Measurements from ENCODE around the gene PTPN4.

Gene PTPN4

DNA sequence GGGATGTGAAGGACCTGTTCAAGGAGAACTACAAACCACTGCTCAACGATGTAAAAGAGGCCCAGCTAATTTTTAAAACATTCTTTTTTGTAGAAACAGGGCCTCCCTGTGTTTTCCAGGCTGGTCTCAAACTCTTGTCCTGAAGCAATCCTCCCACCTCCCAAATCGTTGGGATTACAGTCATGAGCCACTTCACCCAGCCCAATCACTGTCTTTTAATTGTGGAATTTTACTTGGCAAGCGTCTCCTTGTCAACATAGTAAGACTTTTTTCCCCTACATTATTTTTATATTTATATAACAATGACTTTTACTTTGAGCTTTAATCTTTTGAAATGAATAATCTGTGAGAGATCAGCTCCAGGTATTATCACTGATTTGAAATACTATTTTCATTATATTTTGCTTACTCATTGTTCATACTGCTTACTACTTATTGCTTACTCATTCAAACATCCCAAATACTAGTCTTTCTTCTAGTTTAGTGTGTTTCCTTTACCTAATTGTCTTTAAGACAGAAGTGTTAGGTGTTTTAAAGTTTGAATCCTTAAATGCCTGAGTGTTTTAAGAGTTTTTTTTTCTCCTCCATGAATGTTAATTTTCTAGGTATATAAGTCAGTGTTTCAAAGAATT is 48.9 kb downstream of the PTPN4 start:
- DNase-seq (ENCODE audit: low read depth) = no peak

DNA sequence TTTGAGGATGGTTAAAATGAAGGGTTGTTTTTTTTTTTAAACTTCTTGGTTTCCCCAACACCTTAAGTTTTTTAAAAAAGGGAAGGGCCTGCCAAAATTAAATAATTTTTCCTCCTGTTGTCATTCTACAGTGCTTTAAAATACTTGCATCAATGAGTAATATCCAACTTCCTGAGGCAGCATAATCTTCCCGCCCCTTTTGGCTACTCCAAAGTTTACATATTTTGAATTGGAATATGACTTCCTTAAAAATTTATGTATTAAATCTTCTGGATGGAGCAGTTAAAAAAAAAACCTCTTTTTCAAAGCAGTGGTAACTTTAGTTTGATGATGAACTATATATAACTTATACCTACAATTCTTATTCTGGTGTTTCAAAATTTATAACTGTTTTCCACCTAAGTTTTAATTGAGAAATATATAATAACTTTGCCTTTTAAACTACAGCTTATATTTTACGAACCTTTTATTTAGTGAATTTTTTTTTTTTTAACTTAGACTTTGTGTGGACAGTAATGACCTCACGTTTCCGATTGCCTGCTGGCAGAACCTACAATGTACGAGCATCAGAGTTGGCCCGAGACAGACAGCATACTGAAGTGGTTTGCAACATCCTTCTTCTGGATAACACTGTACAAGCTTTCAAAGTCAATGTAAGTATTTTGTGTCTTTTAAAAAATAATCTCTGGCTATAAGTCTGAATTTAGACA is 49.8 kb downstream of the PTPN4 start:
- DNase-seq (ENCODE audit: low read depth) = peak; percentile 43

DNA sequence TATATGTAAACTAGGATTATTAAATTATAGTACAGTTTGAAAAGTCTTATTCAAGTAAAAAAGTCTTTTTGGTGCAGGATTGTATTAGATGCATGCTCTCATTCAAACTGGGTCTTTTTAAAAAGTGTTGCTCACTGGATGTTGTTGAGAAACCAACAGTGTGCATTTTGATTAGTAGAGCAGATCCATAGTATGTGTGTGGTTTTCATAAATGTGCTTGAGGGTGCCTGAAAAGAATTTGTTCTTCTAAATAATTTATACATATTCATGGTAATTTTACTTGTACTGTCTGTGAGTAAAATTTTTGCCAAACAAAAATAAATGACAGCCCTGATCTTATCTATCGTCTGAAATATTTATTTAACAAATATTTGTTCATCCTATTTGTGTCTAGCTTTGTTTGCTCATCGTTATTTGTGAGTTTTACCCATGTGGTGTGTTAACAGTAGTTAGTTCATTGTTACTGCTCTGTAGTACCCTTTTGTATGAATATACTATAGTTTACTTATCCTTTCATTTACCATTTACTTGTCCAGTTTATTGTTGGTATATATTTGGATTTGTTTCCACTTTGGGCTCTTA is 50.4 kb downstream of the PTPN4 start:
- no peak for DNase-seq (ENCODE audit: low read depth)

DNA sequence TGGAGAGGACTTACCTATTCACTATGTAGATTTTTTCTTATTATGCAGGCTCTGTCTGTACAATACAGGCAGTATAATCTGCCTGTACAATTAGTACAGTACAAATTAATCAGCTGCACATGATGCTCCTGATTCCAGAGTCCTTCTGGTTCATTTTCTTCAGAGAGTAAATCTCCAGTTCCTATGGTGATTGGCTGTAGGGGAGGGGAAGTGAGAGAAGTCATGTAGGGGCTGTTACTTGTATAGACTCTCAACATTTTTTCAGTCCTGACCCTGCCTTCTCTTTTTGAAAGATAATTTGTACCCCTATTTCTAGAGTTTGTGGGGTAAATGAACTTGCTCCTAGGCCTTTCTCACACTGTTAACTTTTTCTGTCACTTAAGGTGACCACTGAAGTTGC is 54.5 kb downstream of the PTPN4 start:
- DNase-seq (ENCODE audit: low read depth) = no peak

DNA sequence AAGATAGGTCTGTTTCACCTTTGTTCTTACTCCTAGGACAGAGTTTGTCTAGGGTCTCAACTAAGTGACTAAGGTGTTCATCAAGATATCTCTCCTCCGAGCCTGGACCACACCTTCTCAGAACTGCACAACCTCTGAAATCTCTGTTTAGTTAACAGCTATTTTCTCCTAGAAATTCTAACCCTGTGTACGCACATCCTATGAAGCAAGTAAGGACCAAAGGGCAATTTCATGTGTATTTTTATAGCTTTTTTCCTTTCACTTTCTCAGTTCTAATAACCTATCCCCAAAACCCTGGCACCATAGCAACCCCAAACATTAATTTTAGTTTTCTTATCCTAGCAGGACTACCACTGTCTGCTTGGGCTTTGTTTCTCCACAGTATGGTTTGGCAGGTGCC is 59.1 kb downstream of the PTPN4 start:
- no peak for DNase-seq (ENCODE audit: low read depth)

DNA sequence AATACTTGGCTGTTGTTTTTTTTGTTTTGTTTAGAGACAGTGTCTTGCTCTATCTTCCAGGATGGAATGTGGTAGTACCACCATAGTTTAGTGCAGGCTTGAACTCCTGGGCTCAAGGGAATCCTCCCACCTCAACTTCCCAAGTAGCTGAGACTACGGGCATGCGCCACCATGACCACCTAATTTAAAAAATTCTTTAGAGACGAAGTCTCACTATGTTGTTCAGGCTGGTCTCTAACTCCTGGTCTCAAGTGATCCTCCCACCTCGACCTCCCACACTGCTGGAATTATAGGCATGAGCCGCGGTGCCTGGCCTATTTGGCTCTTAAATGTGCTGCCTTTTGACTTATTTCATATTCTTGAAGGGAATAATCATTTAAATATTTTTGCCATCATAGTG is 60.1 kb downstream of the PTPN4 start:
- DNase-seq (ENCODE audit: low read depth) = no peak

DNA sequence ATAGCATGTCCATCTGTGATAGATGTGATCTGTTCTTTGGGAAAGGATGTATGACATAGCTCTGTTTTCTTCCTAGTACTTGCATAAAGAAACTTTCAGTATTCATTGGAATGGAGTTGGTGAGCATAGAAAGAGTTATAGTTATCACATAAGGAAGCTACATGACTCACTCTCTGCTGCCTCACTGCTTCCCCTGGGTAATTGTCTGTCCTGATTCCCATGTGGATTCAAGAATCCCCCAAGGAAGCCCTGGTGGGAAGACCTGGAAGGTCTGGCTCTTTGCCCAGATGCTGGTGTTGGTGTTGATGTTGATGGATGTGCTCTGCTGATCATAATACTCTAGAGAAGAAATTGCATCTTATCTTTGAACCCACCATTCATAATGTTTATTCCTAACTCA is 60.6 kb downstream of the PTPN4 start:
- DNase-seq (ENCODE audit: low read depth) = peak; percentile 96

DNA sequence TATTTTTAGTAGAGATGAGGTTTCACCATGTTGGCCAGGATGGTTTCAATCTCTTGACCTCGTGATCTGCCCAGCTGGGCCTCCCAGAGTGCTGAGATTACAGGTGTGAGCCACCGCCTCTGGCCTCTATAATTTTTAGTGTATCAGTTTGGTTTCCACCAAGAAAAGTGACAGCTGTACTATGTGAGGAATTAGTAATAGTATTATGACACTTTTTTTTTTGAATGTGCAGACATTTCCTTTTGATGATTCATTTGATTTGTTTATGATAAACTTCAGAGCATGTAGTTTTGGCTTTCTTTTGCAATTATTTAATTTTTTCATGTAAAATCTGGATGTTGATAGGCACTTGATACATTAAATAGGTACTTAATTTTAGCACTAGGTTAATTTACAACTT is 61.5 kb downstream of the PTPN4 start:
- peak; percentile 7 for DNase-seq (ENCODE audit: low read depth)

DNA sequence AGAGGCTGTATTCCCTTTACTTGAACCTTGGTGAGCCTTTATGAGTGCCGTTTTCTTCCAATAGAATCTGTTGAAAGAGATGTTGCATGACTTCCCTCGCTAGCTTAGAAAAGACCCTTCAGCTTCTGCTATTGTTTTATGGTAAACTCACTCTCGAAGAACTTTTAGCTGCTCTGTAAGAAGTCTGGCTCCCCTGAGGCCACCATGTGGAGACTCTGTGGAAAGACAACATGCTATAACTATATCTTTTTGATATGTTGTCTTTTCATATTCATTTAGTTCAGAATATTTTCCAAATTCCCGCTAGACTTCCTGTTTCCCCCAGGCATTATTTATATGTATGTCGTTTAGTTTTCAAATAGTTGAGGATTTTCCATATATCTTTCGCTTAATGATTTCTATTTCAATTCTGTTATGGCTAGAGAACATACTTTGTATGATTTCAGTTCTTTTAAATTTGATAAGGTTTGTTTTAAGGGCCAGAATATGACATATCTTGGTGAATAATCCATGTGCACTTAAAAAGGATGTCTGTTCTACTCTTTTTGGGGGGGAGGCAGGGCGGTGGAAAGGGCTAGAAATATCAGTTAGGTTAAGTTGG is 64.1 kb downstream of the PTPN4 start:
- peak; percentile 46 for DNase-seq (ENCODE audit: low read depth)

DNA sequence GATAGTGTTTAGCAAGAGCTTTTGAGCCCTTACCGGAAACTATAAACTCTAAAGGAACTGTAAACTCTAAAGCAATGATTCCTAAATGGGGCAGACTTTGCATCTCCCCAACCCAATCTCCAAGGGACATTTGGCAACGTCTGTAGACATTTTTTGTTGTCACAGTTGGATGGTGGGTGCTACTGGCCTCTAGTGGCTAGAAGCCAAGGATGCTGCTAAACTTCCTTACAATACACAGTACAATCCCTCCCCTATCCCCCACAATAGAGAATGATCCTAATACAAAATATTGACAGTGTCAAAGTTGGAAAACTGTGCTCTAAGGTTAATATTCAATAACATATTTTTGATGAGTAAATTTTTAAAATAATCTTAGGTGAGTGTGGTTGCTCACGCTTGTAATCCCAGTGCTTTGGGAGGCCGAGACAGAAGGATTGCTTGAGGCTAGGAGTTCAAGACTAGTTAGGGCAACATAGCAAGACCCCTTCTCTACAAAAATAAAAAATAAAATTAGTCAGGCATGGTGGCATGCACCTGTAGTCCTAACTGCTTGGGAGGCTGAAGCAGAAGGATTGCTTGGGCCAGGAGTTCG is 66.7 kb downstream of the PTPN4 start:
- DNase-seq (ENCODE audit: low read depth) = peak; percentile 25

DNA sequence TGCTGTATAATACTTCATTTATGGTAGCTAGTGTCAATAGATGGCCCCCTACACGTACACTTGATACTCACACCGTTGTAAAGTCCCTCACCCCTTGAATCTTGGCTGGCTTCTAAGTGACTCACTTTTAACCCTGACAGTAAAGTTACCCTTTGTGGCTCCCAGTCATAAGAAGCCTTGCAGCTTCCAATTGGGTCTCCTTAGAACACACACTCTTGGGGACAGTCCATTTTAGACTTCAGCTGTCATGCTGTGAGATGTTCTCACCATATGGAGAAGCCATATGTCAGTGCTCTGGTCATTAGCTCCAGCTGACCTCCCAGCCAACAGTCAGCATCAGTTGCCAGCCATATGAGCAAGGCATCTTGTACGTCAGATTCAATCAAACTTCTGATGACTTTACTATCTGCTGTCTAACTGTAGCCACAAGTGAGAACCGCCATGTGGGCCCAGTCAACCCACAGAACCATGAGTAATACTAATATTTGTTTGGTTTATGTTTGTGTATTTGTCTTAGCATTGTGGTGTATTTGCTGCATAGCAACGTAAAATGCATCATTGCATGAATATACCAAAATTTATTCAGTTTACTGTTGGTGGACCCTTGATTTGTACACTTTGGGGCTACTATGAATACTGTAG is 68.3 kb downstream of the PTPN4 start:
- no peak for DNase-seq (ENCODE audit: low read depth)

DNA sequence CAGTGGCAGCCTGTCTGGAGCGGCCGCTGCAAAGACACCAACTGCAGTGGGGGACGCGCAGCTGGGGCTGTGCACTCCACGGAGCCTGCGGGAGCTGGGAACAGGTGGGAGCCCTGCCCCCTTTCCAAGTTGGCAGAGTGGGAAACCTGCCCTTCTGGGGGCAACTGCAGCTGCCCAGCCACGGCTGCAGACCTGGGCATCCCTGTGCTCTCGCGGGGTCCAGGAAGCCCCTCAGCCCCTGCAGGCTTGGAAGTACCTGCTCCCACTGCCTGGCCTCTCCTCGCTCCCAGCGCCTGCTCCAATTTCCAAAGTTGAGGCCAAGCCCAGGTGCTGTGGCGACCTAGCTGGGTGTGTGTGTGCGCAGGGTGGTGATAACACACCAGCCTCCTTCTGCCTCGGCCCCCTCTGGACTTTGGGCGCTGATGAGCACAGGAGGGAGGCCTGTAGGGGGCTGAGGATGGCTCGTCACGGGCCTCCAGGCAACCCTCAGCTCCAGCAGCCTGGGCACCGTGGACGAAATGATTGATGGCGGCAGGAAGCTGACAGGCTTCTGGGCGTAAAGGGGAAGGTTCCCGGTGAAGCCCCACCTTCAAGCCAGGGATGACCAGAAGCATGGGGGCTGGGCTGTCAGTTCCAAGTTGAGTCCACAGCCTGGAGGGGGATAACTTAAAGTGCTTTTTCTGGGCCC is 76.9 kb downstream of the PTPN4 start:
- no peak for DNase-seq (ENCODE audit: low read depth)

DNA sequence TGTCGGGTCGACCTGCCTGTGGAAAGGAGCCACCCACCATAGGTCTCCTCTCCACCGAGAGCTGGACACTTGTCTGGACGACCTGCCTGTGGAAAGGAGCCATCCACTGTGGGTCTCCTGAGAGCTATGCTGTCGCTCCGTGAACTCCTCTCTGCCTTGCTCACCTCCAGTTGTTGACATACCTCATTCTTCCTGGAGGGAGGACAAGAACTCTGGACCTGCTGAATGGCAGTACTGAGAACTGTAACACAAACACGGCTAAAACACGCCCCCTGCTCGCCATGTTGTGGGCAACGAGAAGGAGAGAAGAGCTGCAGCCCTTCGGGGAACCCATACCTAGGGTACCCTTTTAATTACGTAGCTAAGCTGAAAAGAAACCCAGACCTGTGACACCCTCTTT is 77.6 kb downstream of the PTPN4 start:
- DNase-seq (ENCODE audit: low read depth) = no peak

DNA sequence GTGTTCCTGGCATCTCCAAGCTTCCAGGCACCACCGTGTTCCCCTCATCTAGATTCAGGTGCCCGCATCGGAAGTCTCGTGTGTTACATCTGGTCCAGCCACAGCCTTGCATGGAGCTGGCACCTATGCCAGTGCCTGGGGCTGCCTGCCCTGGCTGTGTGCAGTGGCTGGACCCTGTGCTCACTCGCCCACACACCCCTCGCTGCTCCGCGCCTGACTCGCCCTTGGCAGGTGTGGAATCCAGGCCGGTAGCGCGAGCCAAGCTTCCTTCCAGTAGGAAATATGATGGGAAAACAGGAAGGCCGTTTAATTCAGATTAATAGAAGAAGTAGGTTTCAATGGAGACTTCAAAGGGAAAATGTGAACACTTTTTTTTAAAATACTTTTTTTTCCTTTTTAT is 78.0 kb downstream of the PTPN4 start:
- no peak for DNase-seq (ENCODE audit: low read depth)

DNA sequence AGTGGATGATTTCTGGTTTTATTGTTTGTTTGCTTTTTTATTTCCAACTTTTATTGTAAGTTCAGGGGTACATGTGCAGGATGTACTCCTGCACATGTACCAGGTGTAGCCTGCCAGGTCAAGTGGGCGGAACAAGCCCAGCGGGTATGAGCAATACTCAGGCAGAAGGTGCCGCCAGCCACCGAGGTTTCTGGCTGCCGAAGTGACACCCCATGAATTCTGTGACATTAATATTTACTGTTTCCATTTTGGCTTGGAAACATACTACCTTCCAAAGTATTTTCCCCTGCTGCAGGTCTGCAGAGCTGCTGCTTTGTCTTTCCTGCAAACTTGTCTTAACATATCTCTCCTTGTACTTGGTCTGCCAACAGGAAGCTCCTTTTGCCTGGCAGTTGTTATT is 78.5 kb downstream of the PTPN4 start:
- DNase-seq (ENCODE audit: low read depth) = no peak

DNA sequence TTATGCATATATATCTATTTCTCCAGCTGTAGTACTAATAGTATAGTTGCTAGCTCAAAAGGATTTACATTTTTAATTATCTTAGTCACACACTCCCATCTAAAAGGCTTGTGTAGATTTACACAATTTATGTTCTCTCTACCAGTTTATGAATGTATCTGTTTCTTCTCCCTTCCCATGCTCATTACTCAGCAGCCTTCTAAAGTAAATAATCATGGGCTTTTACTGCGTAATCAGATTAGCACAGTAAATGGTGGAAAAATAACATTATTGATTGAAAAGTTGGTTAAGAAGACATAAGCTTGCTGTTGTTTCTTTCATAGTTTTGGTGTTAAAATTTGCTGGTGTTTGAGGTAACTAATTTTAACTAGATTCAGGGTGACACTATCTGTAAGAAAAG is 81.8 kb downstream of the PTPN4 start:
- DNase-seq (ENCODE audit: low read depth) = peak; percentile 39

DNA sequence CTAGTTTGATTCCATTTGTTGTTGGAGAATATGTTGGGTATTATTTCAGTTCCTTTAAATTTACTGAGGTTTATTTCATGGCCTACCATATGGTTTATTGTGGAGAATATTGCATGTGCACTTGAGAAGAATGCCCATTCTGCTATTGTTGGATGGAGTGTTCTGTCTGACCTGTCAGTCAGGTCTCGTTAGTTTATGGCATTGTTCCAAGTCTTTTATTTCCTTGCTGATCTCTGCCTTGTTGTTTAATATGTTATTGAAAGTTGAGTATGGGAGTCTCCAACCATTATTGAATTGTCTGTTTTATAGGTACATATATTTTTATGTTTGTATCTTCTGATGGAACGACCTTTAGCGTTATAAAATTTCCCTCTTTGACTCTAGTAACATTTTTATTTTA is 86.3 kb downstream of the PTPN4 start:
- no peak for DNase-seq (ENCODE audit: low read depth)

DNA sequence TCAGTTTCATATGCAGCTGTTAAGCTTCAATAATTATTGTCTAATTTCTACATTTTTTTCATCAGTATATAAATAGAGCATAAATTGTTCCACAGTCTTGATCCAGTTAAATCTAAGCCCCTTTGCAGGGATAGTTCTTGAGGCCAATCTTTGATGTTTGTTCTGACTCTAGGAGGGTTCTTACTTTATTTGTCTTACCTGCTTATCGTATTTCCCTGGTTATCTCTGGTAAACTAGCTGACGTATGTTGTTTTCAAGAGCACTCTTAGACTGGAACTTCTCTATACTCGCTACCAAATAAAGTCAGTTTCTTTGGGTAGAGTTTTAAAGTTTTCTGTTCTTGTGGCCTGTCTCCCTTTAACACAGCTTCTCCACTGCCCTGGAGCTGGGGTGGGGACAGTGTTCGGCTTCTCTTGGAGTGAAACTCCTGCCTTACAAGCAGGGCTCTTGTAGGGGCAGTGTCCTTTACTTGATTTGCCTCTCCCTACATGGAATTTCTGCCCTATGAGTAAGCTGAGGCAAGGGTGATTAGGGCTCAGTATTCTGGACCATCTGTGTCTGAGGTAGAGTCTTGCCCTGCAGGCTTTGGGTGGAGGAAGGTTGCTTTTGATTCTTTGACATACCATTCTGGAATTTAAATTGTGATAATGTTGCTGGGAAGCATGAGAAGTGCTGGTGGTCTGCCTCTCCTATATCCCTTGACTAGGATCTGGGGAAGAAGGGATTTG is 90.3 kb downstream of the PTPN4 start:
- no peak for DNase-seq (ENCODE audit: low read depth)

DNA sequence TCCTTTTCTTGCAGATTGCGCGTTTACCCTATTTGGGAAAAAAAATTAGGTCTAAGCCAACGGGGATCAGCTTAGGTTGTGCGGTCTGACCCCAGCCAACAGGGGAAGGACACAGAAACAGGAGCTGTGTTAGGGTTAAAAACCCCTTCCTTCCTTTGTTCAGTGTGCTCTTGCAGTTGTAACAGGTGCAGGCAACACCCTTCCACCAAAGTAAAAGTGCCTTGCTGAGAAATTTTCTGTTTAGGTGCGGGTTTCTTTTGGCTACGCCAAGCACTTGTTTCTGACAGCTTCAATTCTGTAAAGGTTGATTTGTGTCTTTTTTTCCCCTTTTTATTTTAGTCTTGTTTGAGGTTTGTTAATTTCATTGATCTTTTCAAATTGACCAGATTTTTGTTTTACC is 92.5 kb downstream of the PTPN4 start:
- no peak for DNase-seq (ENCODE audit: low read depth)

DNA sequence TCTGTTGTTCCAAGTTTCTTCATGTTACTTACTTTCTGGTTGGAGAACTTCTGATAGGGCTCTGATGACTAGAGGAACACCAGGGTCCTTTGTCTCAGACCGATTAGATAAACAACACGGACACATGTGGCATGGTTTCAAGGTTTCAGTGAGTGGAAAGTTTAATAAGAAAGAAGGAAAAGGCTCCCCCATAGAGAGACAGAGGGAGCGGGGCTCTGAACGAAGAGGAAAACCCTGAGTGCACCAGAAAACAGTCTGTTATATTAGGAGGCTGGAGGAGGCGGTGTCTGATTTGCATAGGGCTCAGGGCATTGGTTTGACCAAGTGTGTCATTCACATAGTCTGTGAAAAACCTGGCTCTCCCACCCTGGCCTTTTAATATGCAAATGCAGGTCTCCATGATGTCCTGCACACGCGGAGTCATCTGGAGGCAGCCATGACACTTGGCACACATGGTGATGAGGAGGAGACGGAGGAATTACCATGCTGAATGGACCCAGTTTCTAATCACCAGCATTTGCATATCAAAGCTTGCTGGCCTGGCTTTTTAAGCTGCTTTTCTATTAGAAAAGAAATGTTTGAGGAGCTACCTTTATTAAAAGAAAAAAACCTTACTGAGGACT is 94.2 kb downstream of the PTPN4 start:
- no peak for DNase-seq (ENCODE audit: low read depth)

DNA sequence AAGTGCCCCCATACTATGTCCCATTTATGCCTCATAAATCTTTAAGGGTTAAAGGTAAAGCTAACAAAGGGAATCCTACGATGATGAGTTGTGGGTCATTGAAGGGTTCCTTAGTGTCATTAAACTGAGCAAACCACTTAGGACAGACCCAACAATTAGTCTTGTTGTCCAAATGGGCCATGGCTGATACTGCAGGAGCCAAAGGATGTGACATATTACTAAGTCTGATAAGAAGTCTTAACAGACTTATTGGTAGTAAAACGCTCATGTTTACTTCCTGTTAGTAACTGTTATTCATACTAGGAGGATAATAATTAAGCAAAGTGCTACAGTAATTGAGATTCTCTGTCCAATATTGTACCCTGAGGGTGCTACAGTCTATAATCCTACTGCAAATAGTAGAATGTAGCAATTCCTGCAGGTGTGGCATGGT is 96.8 kb downstream of the PTPN4 start:
- DNase-seq (ENCODE audit: low read depth) = no peak
